NOMO-1 treated with DMSO at 0.1 percent for 48 hours (cell line): ENCODE data around the gene ADGRB3.
"Not testable (repeated sequence)": the region's sequence is repeated elsewhere in the genome, so short reads cannot be mapped to it uniquely, and the experiment has no call there.

Source experiments
- DNase-seq: peaks from one replicate; lab custom pipeline; 2025; ENCODE audit not compliant: unreplicated experiment; lab: John Stamatoyannopoulos, UW

The ADGRB3 gene

GRCh38 chr6:69391106-69391505 lies 756.0 kb downstream of the ADGRB3 start:
- DNase-seq: no peak

GRCh38 chr6:69392745-69393144 lies 757.7 kb downstream of the ADGRB3 start:
- DNase-seq: no peak

- no peak for DNase-seq
These were observed 763.2 kb downstream of the ADGRB3 start for GRCh38 chr6:69398311-69398710.

GRCh38 chr6:69398729-69399128 lies 763.6 kb downstream of the ADGRB3 start:
- no peak for DNase-seq

- no peak for DNase-seq
These were observed 773.8 kb downstream of the ADGRB3 start for GRCh38 chr6:69408886-69409285.

- no peak for DNase-seq
These were observed 781.7 kb downstream of the ADGRB3 start for GRCh38 chr6:69416776-69417175.

GRCh38 chr6:69421269-69421668 lies 786.2 kb downstream of the ADGRB3 start:
- DNase-seq: no peak

- no peak for DNase-seq
These were observed 786.9 kb downstream of the ADGRB3 start for GRCh38 chr6:69422020-69422419.

- no peak for DNase-seq
These were observed 787.4 kb downstream of the ADGRB3 start for GRCh38 chr6:69422475-69422874.

- DNase-seq: no peak
These were observed 788.7 kb downstream of the ADGRB3 start for GRCh38 chr6:69423785-69424184.

GRCh38 chr6:69424581-69424980 lies 789.5 kb downstream of the ADGRB3 start:
- no peak for DNase-seq

GRCh38 chr6:69427882-69428281 lies 792.8 kb downstream of the ADGRB3 start:
- DNase-seq: no peak

- not testable (repeated sequence) for DNase-seq
These were observed 797.1 kb downstream of the ADGRB3 start for GRCh38 chr6:69432168-69432567.

- not testable (repeated sequence) for DNase-seq
These were observed 798.0 kb downstream of the ADGRB3 start for GRCh38 chr6:69433116-69433515.

GRCh38 chr6:69438113-69438512 lies 803.0 kb downstream of the ADGRB3 start:
- no peak for DNase-seq
